GM21723 (cell line): ENCODE results near the gene F11R.
A peak's percentile ranks its signal among the peaks of the same experiment; 100 is the strongest.
"Not testable (repeated sequence)": the region's sequence is repeated elsewhere in the genome, so short reads cannot be mapped to it uniquely, and the experiment has no call there.

ENCODE experiments used
- ATAC-seq: cut with Tn5 transposase; IDR thresholded peaks from one replicate; pipeline ENCODE4 v1.9.1; 2021; ENCODE audit warnings: mild to moderate bottlenecking, moderate library complexity; ENCODE audit not compliant: unreplicated experiment

The F11R gene

GRCh38 chr1:160978510-160978927 is 42.4 kb downstream of the F11R start:
- ATAC-seq, result no peak

- no peak for ATAC-seq
Observed at GRCh38 chr1:160975026-160975425, 45.9 kb downstream of the F11R start.

GRCh38 chr1:160973491-160973890 is 47.5 kb downstream of the F11R start:
- no peak for ATAC-seq

GRCh38 chr1:160972939-160973338 is 48.0 kb downstream of the F11R start:
- ATAC-seq, result no peak

GRCh38 chr1:160971618-160972056 is 49.3 kb downstream of the F11R start:
- peak; percentile 66 for ATAC-seq

GRCh38 chr1:160963521-160963920 is 57.4 kb downstream of the F11R start:
- no peak for ATAC-seq

GRCh38 chr1:160961419-160961818 is 59.5 kb downstream of the F11R start:
- no peak for ATAC-seq

GRCh38 chr1:160956966-160957365 is 64.0 kb downstream of the F11R start:
- no peak for ATAC-seq

- no peak for ATAC-seq
Observed at GRCh38 chr1:160954158-160955104, 66.5 kb downstream of the F11R start, which contains the start of gene ITLN2. TSS of gene ITLN2 (minus strand) at chr1:160954809. CDS start at chr1:160954741, 68 bp downstream.

GRCh38 chr1:160953030-160953429 is 67.9 kb downstream of the F11R start:
- no peak for ATAC-seq

- ATAC-seq, result no peak
Observed at GRCh38 chr1:160952129-160952510, 68.8 kb downstream of the F11R start.

GRCh38 chr1:160951443-160952128 is 69.4 kb downstream of the F11R start:
- ATAC-seq, result peak; percentile 71

GRCh38 chr1:160950657-160951056 is 70.3 kb downstream of the F11R start:
- no peak for ATAC-seq

- ATAC-seq, result no peak
Observed at GRCh38 chr1:160949881-160950280, 71.1 kb downstream of the F11R start.

- not testable (repeated sequence) for ATAC-seq
Observed at GRCh38 chr1:160949216-160949880, 71.6 kb downstream of the F11R start.

- not testable (repeated sequence) for ATAC-seq
Observed at GRCh38 chr1:160947174-160947759, 73.7 kb downstream of the F11R start.

GRCh38 chr1:160945881-160946280 is 75.1 kb downstream of the F11R start:
- ATAC-seq, result not testable (repeated sequence)
